GM23248 (cell line): Measurements from ENCODE around the gene ABCA2. TPM values are rescaled to one million over a fixed set of nuclear protein-coding genes. Genes with fewer than 3 reads are reported as not detected.

Source experiments
- DNase-seq: peaks from one replicate; pipeline ENCODE4 v3.0.0-alpha.2; 2015
- H2AFZ ChIP-seq: fragments of 200-600 bp; sonication (generic); 2 replicates; pipeline ENCODE4 v1.6.1; 2016; ENCODE audit warnings: antibody characterized with exemption
- H3F3A ChIP-seq: fragments of 200-600 bp; sonication (generic); 2 replicates; pipeline ENCODE4 v1.6.1; 2016; ENCODE audit warnings: mild to moderate bottlenecking, antibody characterized with exemption, mixed run types; ENCODE audit not compliant: insufficient read depth
- H3K27ac ChIP-seq: fragments of 200-600 bp; sonication (generic); 2 replicates; pipeline ENCODE4 v1.5.1; 2016; ENCODE audit warnings: mild to moderate bottlenecking
- H3K27me3 ChIP-seq: fragments of 200-600 bp; sonication (generic); replicated peaks from 2 replicates; pipeline ENCODE4 v1.6.1; 2016; ENCODE audit warnings: mild to moderate bottlenecking; ENCODE audit not compliant: insufficient read depth
- H3K36me3 ChIP-seq: fragments of 200-600 bp; sonication (generic); 2 replicates; pipeline ENCODE4 v1.6.1; 2016; ENCODE audit warnings: low read depth, mild to moderate bottlenecking
- H3K4me1 ChIP-seq: fragments of 200-600 bp; sonication (generic); 2 replicates; pipeline ENCODE4 v1.6.1; 2016; ENCODE audit warnings: mild to moderate bottlenecking; ENCODE audit not compliant: insufficient read depth
- H3K4me2 ChIP-seq: fragments of 200-600 bp; sonication (generic); one replicate; pipeline ENCODE4 v1.6.1; 2016; ENCODE audit warnings: mild to moderate bottlenecking; ENCODE audit not compliant: unreplicated experiment
- H3K4me3 ChIP-seq: fragments of 200-600 bp; sonication (generic); 2 replicates; pipeline ENCODE4 v1.5.1; 2016; ENCODE audit warnings: mild to moderate bottlenecking
- H3K79me2 ChIP-seq: fragments of 200-600 bp; sonication (generic); 2 replicates; pipeline ENCODE4 v1.6.1; 2016; ENCODE audit warnings: mild to moderate bottlenecking; ENCODE audit not compliant: insufficient read depth
- H3K9ac ChIP-seq: fragments of 200-600 bp; sonication (generic); 2 replicates; pipeline ENCODE4 v1.6.1; 2016; ENCODE audit warnings: mild to moderate bottlenecking
- H3K9me2 ChIP-seq: fragments of 200-600 bp; sonication (generic); 2 replicates; pipeline ENCODE4 v1.6.1; 2016; ENCODE audit warnings: mixed run types, mild to moderate bottlenecking, moderate library complexity; ENCODE audit not compliant: insufficient read depth
- H3K9me3 ChIP-seq: fragments of 200-600 bp; sonication (generic); one replicate; pipeline ENCODE4 v1.6.1; 2017; ENCODE audit warnings: low read depth
- H4K20me1 ChIP-seq: fragments of 200-600 bp; sonication (generic); 2 replicates; pipeline ENCODE4 v1.6.0; 2016; ENCODE audit not compliant: insufficient read depth
- EZH2 ChIP-seq: fragments of 200-600 bp; sonication (generic); IDR thresholded peaks from 2 replicates; pipeline ENCODE4 v1.6.1; 2018; ENCODE audit warnings: antibody characterized with exemption, mild to moderate bottlenecking; ENCODE audit not compliant: insufficient read depth, poor library complexity, severe bottlenecking
- EZH2phosphoT487 ChIP-seq: fragments of 200-600 bp; sonication (generic); IDR thresholded peaks from 2 replicates; pipeline ENCODE4 v1.6.1; 2018; ENCODE audit warnings: antibody characterized with exemption, moderate library complexity, mild to moderate bottlenecking, low read depth; ENCODE audit not compliant: insufficient read depth
- WGBS, 2 experiments: methylation state at CpG; one replicate each; pipeline ENCODE4 v1.1.6; 2015 to 2017; ENCODE audit warnings: low lambda C conversion rate in 2 of 2, low coverage in 1 of 2; ENCODE audit errors: missing lambda C conversion rate in 2 of 2; 5-methylcytosine and 5-hydroxymethylcytosine counted together
- in situ Hi-C: fragments of 300-500 bp; cut with MboI; formaldehyde crosslinking; loops from 2 replicates; pipeline ENCODE4 v1.15.0; 2020
- polyA plus RNA-seq: library from polyadenylated mRNA; unstranded; fragments of >200 nt; fragmentation: Nextera tagmentation; extraction: Ambion mirVana; gene quantifications from 2 replicates; pipeline ENCODE4 v1.2.1, GENCODE V29; 2016
- total RNA-seq: library from RNA; depleted of rRNA; stranded (reverse); fragments of >200 nt; shearing (Covaris generic); gene quantifications from 2 replicates; pipeline ENCODE4 v1.2.3, GENCODE V29; 2014

The ABCA2 gene
- total and polyA plus RNA-seq, 2 experiments from 2014 or later, result 21.1 to 33.2 TPM

DNA sequence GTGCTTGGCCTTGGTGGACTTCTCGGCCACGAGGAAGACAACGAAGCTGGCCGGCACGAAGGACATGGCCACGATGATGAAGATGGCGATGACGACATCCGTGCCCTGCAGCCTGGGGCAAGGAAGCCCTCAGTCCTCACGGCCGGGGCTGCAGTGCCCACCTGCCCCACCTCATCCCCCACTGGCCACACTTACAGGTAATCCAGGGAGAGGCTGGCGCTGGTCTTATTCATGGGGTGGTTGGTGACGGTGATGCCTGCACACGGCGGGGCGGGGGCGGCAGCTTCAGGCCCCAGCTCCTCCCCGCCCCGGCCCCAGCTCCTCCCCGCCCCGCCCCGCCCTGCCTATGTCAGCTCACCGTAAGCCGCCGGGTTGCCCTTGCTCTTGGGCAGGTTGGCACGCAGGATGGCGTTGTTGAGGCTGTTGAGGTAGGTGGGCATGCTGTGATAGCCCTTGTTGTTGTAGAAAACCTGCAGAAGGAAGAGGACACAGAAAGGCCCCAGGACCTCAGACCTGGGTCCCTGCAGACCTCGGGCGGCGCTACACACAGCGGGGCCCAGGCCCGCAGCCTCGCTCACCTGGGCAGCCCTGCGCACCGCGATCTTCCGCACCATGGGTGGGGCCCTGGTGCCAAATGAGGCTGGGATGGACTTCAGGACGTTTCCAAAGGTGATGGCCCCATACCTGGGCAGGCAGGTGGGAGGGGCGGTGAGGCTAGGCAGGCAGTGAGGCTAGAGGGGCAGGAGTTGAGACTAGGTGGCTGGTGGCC, 15.9 kb downstream of the ABCA2 start:
- no peak overlapping the region for H2AFZ ChIP-seq
- no peaks in the 10 kb centered on the region for H3K36me3 ChIP-seq
- H3K4me2 ChIP-seq, result no peak overlapping the region
- no peak overlapping the region for H3K9ac ChIP-seq
- H3K4me1 ChIP-seq, result no peaks in the 10 kb centered on the region
- no peak for DNase-seq
- in situ Hi-C loops, result no loop called here
- no peak for TF ChIP-seq EZH2phosphoT487
- no peak for TF ChIP-seq EZH2
- H3K9me3 ChIP-seq, result no peaks in the 10 kb centered on the region
- H3K4me3 ChIP-seq, result no peak overlapping the region
- 93 to 95% methylated on average over 30 to 39 of the region's 39 CpGs for WGBS, 2 experiments
- no peak overlapping the region for H3K27ac ChIP-seq
- H4K20me1 ChIP-seq, result no peaks in the 10 kb centered on the region
- no peaks in the 10 kb centered on the region for H3F3A ChIP-seq
- H3K79me2 ChIP-seq, result no peaks in the 10 kb centered on the region
- no peaks in the 10 kb centered on the region for H3K27me3 ChIP-seq
- H3K9me2 ChIP-seq, result no peaks in the 10 kb centered on the region

DNA sequence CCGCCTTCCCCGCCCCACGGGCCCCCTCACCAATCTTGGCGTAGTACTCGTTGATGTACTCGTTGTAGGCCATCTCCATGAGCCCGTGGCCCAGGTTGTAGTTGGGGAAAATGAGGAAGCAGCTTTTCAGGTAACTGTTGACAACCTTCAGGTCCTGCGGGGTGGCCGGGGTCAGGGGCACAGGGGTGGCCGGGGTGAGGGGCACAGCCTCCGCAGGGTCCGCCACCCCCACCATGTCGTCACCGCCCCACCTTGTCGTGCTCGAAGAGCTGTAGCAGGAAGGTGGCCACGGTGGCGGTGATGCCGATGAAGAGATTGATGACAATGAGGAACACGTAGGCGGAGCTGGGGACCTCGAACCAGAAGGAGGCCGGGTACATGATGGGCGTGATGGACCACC, 16.9 kb downstream of the ABCA2 start:
- TF ChIP-seq EZH2 (no peak), EZH2phosphoT487 (no peak)
- in situ Hi-C loops, result no loop called here
- no peak overlapping the region for H2AFZ ChIP-seq
- H3K9ac ChIP-seq, result no peak overlapping the region
- no peaks in the 10 kb centered on the region for H3K9me3 ChIP-seq
- 95 to 96% methylated on average over 10 to 24 of the region's 24 CpGs for WGBS, 2 experiments
- H3F3A ChIP-seq, result no peaks in the 10 kb centered on the region
- H3K79me2 ChIP-seq, result no peaks in the 10 kb centered on the region
- no peaks in the 10 kb centered on the region for H3K36me3 ChIP-seq
- H3K27ac ChIP-seq, result no peak overlapping the region
- H3K4me2 ChIP-seq, result no peak overlapping the region
- no peaks in the 10 kb centered on the region for H3K9me2 ChIP-seq
- H3K4me1 ChIP-seq, result no peaks in the 10 kb centered on the region
- no peaks in the 10 kb centered on the region for H4K20me1 ChIP-seq
- H3K4me3 ChIP-seq, result no peak overlapping the region
- DNase-seq, result no peak
- no peaks in the 10 kb centered on the region for H3K27me3 ChIP-seq

DNA sequence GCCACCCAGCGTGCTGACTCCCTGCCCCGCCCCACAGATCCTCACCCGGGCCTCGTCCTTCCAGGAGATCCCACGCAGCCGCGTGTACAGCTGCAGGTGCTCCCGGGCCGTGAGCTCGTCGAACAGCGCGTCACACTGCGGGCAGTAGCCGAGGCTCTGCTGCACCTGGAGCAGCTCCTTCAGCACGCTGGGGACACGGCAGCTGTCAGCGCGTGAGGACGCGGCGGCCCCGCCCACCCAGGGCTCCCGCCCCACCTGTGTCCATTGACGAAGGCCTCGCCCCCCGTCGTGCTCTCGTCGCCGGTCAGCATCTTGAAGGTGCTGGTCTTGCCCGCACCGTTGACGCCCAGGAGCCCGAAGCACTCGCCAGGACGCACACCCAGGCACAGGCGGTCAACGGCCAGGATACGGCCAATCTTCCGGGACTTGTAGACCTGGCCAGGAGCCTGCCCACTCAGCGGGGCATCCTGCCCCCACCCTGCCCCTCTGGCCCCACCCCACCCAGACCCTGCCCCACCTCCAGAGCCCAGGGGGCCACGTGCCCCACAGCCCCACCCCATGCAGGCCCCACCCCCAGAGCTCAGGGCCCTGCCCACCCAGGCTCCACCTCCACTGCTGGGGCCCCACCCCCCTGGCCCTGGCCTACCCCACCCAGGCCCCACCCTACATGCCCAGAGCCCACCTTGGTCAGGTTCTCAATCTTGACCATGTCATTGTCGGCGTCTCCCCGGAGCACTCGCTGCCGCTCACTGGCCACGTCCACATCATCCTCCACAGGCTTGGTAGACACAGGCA, 17.9 kb downstream of the ABCA2 start:
- no peak overlapping the region for H3K27ac ChIP-seq
- TF ChIP-seq EZH2 (no peak), EZH2phosphoT487 (no peak)

DNA sequence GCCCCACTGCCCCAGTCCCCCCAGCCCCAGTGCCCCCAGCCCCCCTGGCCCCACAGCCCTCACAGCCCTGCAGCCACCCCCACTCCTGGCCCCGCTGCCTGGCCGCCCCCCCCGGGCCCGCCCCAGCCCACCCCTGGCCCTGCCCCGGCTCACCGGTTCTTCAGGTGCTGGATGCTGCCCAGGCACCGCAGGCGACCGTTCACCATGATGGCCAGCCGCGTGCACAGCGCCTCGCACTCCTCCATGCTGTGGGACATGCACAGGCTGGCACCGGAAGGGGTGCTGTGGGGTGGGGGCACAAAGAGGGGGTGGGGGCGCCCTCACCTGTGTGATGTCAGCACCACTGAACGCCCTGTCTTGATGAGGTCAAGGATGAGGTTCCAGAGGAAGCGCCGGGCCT, 18.8 kb downstream of the ABCA2 start:
- Histone ChIP-seq H3K36me3 (no peaks in the 10 kb centered on the region), H2AFZ (no peak overlapping the region), H4K20me1 (no peaks in the 10 kb centered on the region), H3K9me3 (no peaks in the 10 kb centered on the region), H3K27ac (no peak overlapping the region), H3K4me1 (no peaks in the 10 kb centered on the region), H3F3A (no peaks in the 10 kb centered on the region), H3K4me2 (no peak overlapping the region), H3K27me3 (no peaks in the 10 kb centered on the region), H3K9ac (no peak overlapping the region), H3K9me2 (no peaks in the 10 kb centered on the region), H3K4me3 (no peak overlapping the region), H3K79me2 (no peaks in the 10 kb centered on the region)
- in situ Hi-C loops, result no loop called here
- no peak for DNase-seq
- WGBS, 2 experiments, result 92 to 95% methylated on average over 8 to 18 of the region's 18 CpGs
- no peak for TF ChIP-seq EZH2
- no peak for TF ChIP-seq EZH2phosphoT487

More for the DNA sequence above, 17.9 kb downstream of the ABCA2 start:
- Histone ChIP-seq H3K4me2 (no peak overlapping the region), H3K36me3 (no peaks in the 10 kb centered on the region), H2AFZ (no peak overlapping the region), H4K20me1 (no peaks in the 10 kb centered on the region), H3K9me3 (no peaks in the 10 kb centered on the region), H3K9me2 (no peaks in the 10 kb centered on the region), H3K4me1 (no peaks in the 10 kb centered on the region), H3F3A (no peaks in the 10 kb centered on the region), H3K79me2 (no peaks in the 10 kb centered on the region), H3K9ac (no peak overlapping the region), H3K27me3 (no peaks in the 10 kb centered on the region), H3K4me3 (no peak overlapping the region)
- DNase-seq, result no peak
- 97% methylated on average over 25 to 49 of the region's 49 CpGs for WGBS, 2 experiments
- in situ Hi-C loops, result no loop called here
